ENCODE results near the gene PCOLCE2.

PCOLCE2 gene

GRCh38 chr3:142837526-142837925 is 51.4 kb downstream of the PCOLCE2 start:
- TF ChIP-seq POLR2A (IDR thresholded peaks at IDR 0.05; ENCODE audit: low read length) (no peak), GATA1 (IDR thresholded peaks at IDR 0.05; ENCODE audit: low read depth, low read length) (no peak)
- no peak for DNase-seq

DNA sequence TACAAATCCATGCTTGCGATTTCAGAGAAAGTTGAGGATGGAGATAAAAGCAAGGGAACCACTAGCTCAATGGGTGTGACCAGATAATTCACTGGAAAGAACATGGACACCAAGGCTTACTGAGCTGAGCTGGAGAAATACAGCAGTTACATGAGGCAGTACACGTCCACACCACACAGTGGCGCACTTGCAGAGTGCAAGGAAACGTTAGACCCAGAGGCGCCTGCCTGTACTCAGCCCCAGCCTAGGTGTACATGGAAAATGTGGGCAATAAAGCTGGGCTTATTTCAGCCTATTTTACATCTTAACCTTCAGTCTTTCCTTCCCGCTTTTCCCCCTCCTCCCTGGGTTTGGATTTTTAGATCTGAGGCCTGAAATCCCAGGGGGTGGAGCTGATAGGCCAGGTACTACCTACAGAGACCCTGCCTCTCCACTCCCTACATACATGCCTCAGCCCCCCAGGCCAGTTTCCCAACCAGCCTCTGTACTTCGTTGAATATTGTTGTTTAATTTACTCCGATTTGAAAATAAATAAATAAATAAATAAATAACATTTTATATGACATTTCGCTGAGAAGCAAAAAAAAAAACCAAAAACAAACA is 60.1 kb downstream of the PCOLCE2 start:
- DNase-seq = peak; percentile 80 to 90
- TF ChIP-seq GATA1 (IDR thresholded peaks at IDR 0.05; ENCODE audit: low read depth, low read length) = no peak
- no peak for TF ChIP-seq POLR2A (IDR thresholded peaks at IDR 0.05; ENCODE audit: low read length)

GRCh38 chr3:142819179-142819578 is 69.7 kb downstream of the PCOLCE2 start:
- no peak for DNase-seq
- TF ChIP-seq POLR2A (IDR thresholded peaks at IDR 0.05; ENCODE audit: low read length) = no peak
- no peak for TF ChIP-seq GATA1 (IDR thresholded peaks at IDR 0.05; ENCODE audit: low read depth, low read length)

DNA sequence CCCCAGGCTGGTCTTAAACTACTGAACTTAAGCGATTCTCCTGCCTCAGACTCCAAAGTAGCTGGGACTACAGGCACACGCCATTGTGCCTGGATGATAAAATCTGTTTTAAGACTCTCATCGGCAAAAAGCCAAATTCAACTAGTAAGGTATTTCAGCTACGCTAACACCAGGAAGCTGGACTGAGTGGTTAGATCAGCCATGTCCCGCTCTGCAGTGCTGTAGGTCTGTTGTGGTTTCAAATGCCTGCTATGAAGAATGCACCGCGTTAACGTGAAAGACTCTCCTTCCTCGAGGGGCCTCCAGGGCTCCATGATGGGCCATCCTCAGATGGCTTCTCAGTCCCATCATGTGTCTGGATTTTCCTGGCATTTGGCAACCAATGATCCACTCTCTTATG is 70.2 kb downstream of the PCOLCE2 start:
- no peak for TF ChIP-seq GATA1 (IDR thresholded peaks at IDR 0.05; ENCODE audit: low read depth, low read length)
- TF ChIP-seq POLR2A (IDR thresholded peaks at IDR 0.05; ENCODE audit: low read length) = no peak
- no peak for DNase-seq

GRCh38 chr3:142817897-142818296 is 71.0 kb downstream of the PCOLCE2 start:
- DNase-seq = no peak
- no peak for TF ChIP-seq POLR2A (IDR thresholded peaks at IDR 0.05; ENCODE audit: low read length)
- TF ChIP-seq GATA1 (IDR thresholded peaks at IDR 0.05; ENCODE audit: low read depth, low read length) = no peak

DNA sequence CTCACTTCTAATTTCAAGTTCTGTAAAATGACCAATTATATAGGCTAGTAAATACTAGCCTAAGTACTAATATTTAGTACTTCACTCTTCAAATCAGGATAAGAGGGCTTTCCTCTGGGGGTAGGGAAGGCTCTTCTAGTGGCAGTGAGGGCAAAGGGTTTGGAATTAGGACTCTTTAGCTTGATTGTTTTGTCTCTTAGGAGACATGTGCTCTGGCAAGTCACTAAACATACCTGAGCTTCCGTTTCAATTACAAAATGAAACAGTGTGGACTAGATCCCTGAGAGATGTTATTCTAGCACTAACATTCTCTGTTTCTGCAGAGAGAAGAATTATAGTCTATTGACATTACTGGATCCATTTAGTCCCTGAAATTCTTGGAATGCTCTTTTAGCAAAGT is 71.5 kb downstream of the PCOLCE2 start:
- no peak for TF ChIP-seq POLR2A (IDR thresholded peaks at IDR 0.05; ENCODE audit: low read length)
- no peak for TF ChIP-seq GATA1 (IDR thresholded peaks at IDR 0.05; ENCODE audit: low read depth, low read length)
- DNase-seq = no peak

DNA sequence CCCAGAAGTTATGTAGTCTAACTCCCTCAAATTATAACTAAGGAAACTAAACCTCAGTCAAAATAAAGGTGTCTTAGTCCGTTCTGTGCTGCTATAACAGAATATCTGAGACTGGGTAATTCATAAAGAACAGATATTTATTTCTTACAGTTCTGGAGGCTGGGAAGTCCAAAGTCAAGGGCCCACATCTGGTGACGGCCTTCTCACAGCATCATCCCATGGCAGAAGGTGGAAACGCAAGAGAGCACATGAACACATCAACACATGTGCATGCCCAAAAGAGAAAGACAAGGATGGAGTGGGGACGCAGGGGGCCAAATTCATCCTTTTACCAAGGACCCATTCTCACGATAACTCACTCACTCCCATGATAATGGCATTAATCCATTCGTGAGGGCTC is 73.1 kb downstream of the PCOLCE2 start:
- TF ChIP-seq GATA1 (IDR thresholded peaks at IDR 0.05; ENCODE audit: low read depth, low read length) (no peak), POLR2A (IDR thresholded peaks at IDR 0.05; ENCODE audit: low read length) (no peak)
- DNase-seq = no peak

GRCh38 chr3:142809259-142809658 is 79.6 kb downstream of the PCOLCE2 start:
- TF ChIP-seq GATA1 (IDR thresholded peaks at IDR 0.05; ENCODE audit: low read depth, low read length) (no peak), POLR2A (IDR thresholded peaks at IDR 0.05; ENCODE audit: low read length) (no peak)
- no peak for DNase-seq

DNA sequence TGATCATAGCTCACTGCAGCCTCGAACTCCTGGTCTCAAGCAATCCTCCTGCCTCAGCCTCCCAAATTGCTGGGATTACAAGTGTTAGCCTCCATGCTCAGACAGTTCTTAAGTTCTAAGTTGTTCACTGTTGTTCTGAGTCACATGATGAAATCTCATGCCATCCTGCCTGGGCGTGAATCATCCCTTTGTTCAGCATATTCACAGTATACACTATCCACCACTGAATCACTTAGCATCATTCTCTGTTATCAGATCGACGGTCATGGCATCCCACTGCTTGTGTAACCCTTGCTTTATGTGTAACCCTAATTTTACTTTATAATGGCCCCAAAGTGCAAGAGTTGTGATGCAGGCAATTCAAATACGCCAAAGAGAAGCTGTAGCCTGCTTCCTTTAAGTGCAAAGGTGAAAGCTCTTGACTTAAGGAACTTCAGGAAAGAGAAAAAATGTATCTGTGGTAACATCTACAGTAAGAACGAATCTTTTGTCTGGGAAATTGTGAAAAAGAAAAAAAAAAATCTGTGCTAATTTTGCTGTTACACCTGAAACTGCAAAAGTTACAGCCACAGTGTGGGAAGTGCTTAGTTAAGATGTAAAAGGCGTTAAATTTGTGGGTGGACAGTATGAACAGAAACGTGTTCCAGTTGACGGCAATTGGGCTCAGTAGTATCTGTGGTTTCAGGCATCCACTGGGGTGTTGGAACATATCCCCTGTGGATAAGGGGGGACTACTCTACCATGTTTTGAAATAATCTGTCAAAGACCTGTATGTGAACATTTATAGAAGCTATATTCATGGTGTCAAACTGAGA is 80.6 kb downstream of the PCOLCE2 start:
- DNase-seq = peak in 1 of 2 experiments; percentile 15
- TF ChIP-seq GATA1 (IDR thresholded peaks at IDR 0.05; ENCODE audit: low read depth, low read length) (no peak), POLR2A (IDR thresholded peaks at IDR 0.05; ENCODE audit: low read length) (no peak)

DNA sequence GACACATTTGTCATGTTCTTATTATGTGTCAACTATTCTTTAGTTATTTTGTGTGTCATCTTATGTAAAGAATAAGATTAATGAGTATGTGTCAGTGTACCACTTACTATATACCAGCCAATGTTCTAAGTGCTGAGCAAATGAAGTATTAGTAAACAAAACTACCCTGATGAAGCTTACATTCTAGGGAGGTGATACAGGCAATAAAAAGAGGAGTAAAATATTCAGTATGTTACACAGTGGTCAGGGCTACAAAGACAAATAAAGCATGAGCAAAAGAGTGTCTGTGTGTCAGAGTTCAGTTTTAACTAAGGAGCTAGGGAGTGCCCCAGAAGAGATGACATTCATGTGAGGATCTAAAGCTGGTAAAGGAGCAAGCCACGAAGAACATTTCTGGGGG is 86.0 kb downstream of the PCOLCE2 start:
- TF ChIP-seq POLR2A (IDR thresholded peaks at IDR 0.05; ENCODE audit: low read length) = no peak
- TF ChIP-seq GATA1 (IDR thresholded peaks at IDR 0.05; ENCODE audit: low read depth, low read length) = no peak
- no peak for DNase-seq

GRCh38 chr3:142801746-142802145 is 87.1 kb downstream of the PCOLCE2 start:
- TF ChIP-seq GATA1 (IDR thresholded peaks at IDR 0.05; ENCODE audit: low read depth, low read length) (no peak), POLR2A (IDR thresholded peaks at IDR 0.05; ENCODE audit: low read length) (no peak)

GRCh38 chr3:142796823-142797222 is 92.1 kb downstream of the PCOLCE2 start:
- TF ChIP-seq POLR2A (IDR thresholded peaks at IDR 0.05; ENCODE audit: low read length) (no peak), GATA1 (IDR thresholded peaks at IDR 0.05; ENCODE audit: low read depth, low read length) (no peak)
- no peak for DNase-seq

More at GRCh38 chr3:142801746-142802145, 87.1 kb downstream of the PCOLCE2 start:
- DNase-seq = no peak

DNA sequence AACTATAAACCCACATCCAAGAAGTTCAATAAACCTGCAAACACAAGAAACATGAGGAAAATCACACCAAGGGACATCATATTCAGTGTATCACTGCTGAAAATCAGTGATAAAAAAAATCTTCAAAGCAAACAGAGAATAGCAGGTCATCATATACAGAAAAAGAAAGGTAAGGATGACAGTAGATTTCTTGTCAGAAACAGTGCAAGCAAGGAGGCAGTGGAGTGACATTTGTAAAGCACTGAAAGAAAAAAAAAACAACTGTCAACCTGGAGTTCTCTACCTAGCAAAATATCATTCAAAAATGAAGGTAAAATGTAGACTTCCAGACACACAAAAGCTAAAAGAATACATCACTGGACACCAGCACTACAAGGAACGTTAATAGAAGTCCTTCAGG is 93.6 kb downstream of the PCOLCE2 start:
- DNase-seq = no peak
- TF ChIP-seq POLR2A (IDR thresholded peaks at IDR 0.05; ENCODE audit: low read length) (no peak), GATA1 (IDR thresholded peaks at IDR 0.05; ENCODE audit: low read depth, low read length) (no peak)

- no peak for DNase-seq
- TF ChIP-seq POLR2A (IDR thresholded peaks at IDR 0.05; ENCODE audit: low read length) = no peak
- TF ChIP-seq GATA1 (IDR thresholded peaks at IDR 0.05; ENCODE audit: low read depth, low read length) = no peak
These were observed 94.4 kb downstream of the PCOLCE2 start for GRCh38 chr3:142794508-142794907.

- TF ChIP-seq GATA1 (IDR thresholded peaks at IDR 0.05; ENCODE audit: low read depth, low read length) (no peak), POLR2A (IDR thresholded peaks at IDR 0.05; ENCODE audit: low read length) (no peak)
- no peak for DNase-seq
These were observed 101.2 kb downstream of the PCOLCE2 start for GRCh38 chr3:142787719-142788118.

All from erythroblast (primary cell).